Mammary epithelial cell (primary cell): ENCODE data around the gene EPB41L2.

Experiments used
- CTCF ChIP-seq, 2 donors: IDR thresholded peaks in 1 of 2; conservative IDR thresholded peaks in 1 of 2; 2 replicates each; pipeline ENCODE4 v1.5.1; 2011 to 2012; ENCODE audit warnings: inconsistent platforms in 2 of 2, low read length in 2 of 2, mild to moderate bottlenecking in 2 of 2, control low read depth in 1 of 2, low read depth in 1 of 2; ENCODE audit not compliant: insufficient read depth in 1 of 2; ENCODE audit errors: extremely low read depth in 1 of 2
- EZH2 ChIP-seq: IDR thresholded peaks from 2 replicates; pipeline ENCODE4 v1.6.1; 2012; ENCODE audit warnings: low read length, inconsistent platforms, borderline replicate concordance

DNA sequence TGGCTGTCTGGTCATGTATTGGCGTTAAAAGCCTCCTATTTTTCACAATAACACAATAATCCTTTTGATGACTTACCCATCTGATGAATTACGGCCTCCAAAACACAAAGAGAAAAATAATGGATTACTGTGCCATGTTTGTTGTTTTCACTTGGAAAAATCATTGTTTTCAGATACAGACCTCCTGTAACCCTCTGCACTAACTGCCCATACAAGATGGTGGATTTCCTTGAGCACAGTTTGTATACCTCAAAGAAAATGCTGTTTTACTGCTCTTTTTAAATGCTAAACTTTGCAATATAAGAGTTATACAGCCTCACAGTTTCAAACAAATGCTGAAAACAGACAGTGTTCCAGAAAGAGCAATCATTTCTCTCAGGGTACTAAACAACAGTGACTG, 174.8 kb downstream of the EPB41L2 start:
- TF ChIP-seq CTCF (conservative IDR thresholded peaks at IDR 0.05 in 1 of 2, IDR thresholded peaks at IDR 0.05 in 1 of 2; ENCODE audit: extremely low read depth in 1 of 2, insufficient read depth in 1 of 2, low read depth in 1 of 2, low read length in 2 of 2): no peak
- no peak for TF ChIP-seq EZH2
